BE2C (cell line): ENCODE measurements around the gene TXLNG.
"Not testable (repeated sequence)": the region's sequence is repeated elsewhere in the genome, so short reads cannot be mapped to it uniquely, and the experiment has no call there.

Source experiments
- DNase-seq: peaks from one replicate; pipeline ENCODE4 v3.0.0-alpha.2; 2020
- H3K27me3 ChIP-seq: fragments of 250-450 bp; sonication (Bioruptor Pico); 2 replicates; pipeline ENCODE4 v1.5.1; 2020; ENCODE audit warnings: mild to moderate bottlenecking
- H3K36me3 ChIP-seq: fragments of 250-450 bp; sonication (Bioruptor Pico); 2 replicates; pipeline ENCODE4 v1.5.1; 2020; ENCODE audit warnings: mild to moderate bottlenecking
- H3K4me1 ChIP-seq: fragments of 250-450 bp; sonication (Bioruptor Pico); 2 replicates; pipeline ENCODE4 v1.5.1; 2020
- H3K4me3 ChIP-seq: 2 replicates; pipeline ENCODE4 v1.5.1; 2011; ENCODE audit warnings: low read depth, low read length
- H3K9me3 ChIP-seq: fragments of 250-450 bp; sonication (Bioruptor Pico); 2 replicates; pipeline ENCODE4 v1.5.1; 2020
- TF ChIP-seq, protein P1 (sequence below): IDR thresholded peaks from 2 replicates; pipeline ENCODE4 v1.5.1; 2012; ENCODE audit warnings: mild to moderate bottlenecking, low read depth, low read length

The TXLNG gene

GRCh38 chrX:16770970-16771482 is 15.2 kb upstream of the TXLNG start:
- Histone ChIP-seq H3K36me3 (no peaks in the 10 kb centered on the region), H3K9me3 (no peaks in the 10 kb centered on the region), H3K4me3 (no peak overlapping the region), H3K27me3 (no peaks in the 10 kb centered on the region), H3K4me1 (peaks cover 7% of the 10 kb centered on the region)
- TF ChIP-seq, protein P1, sequence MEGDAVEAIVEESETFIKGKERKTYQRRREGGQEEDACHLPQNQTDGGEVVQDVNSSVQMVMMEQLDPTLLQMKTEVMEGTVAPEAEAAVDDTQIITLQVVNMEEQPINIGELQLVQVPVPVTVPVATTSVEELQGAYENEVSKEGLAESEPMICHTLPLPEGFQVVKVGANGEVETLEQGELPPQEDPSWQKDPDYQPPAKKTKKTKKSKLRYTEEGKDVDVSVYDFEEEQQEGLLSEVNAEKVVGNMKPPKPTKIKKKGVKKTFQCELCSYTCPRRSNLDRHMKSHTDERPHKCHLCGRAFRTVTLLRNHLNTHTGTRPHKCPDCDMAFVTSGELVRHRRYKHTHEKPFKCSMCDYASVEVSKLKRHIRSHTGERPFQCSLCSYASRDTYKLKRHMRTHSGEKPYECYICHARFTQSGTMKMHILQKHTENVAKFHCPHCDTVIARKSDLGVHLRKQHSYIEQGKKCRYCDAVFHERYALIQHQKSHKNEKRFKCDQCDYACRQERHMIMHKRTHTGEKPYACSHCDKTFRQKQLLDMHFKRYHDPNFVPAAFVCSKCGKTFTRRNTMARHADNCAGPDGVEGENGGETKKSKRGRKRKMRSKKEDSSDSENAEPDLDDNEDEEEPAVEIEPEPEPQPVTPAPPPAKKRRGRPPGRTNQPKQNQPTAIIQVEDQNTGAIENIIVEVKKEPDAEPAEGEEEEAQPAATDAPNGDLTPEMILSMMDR: no peak
- DNase-seq: no peak

DNA sequence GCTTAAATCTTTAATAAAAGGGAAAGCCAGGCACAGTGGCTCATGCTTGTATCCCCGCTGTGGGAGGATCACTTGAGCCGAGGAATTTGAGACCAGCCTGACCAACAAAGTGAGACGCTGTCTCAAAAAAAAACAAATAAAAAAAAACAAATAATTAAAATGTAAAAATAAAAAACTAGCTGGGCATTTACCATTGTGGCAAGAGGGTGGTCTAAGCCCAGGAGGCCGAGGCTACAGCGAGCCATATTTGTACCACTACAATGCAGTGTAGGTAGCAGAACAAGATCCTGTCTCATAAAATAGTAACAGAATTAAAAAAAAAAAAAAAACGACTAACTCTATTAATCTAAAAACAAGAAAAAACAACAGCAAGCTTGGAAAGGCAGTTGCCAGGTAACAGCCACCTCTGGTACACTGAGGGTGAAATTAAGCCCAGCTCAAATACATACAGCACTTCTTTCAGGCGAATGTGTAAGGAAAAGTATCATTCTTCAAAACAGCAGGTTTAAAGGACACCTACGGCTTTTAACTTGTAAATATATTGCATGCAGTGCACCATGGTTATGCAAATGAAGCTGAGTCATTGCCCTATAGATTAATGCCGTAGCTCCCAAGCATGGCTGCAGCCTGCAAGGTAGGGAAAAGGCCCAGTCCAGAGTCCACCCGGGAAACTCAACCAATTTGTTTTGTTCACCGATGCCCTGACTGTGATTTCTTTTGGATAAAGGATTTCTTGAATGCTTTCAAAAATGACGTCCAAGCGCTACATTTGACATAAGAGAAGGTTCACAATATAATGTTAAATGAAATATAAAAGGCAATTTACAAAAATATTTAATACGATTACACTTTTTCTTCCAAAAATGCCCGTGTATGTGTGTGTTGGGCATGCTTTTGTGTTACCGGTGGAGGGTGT is 14.5 kb upstream of the TXLNG start:
- peaks cover 7% of the 10 kb centered on the region for H3K4me1 ChIP-seq
- peak; percentile 58 for DNase-seq
- H3K9me3 ChIP-seq: no peaks in the 10 kb centered on the region
- no peaks in the 10 kb centered on the region for H3K36me3 ChIP-seq
- TF ChIP-seq, protein P1: no peak
- no peak overlapping the region for H3K4me3 ChIP-seq
- H3K27me3 ChIP-seq: no peaks in the 10 kb centered on the region

DNA sequence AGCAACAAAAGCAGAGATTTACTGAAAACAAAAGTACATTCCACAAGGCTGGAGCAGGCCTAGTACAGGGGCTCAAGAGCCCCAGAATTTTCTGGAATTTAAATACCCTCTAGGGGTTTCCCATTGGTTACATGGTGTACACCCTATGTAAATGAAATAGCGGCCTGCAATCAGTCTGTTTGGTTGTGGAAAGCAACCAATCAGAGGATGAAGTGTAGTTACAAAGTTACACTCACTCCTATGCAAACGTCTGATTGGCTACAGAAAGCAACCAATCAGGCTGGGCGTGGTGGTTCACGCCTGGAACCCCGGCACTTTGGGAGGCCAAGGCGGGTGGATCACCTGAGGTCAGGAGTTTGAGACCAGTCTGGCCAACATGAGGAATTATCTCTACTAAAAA is 13.8 kb upstream of the TXLNG start:
- Histone ChIP-seq H3K4me3 (no peak overlapping the region), H3K27me3 (no peaks in the 10 kb centered on the region), H3K4me1 (peaks cover 7% of the 10 kb centered on the region), H3K36me3 (no peaks in the 10 kb centered on the region), H3K9me3 (no peaks in the 10 kb centered on the region)
- TF ChIP-seq, protein P1: no peak
- peak; percentile 6 for DNase-seq

GRCh38 chrX:16774746-16775145 is 11.5 kb upstream of the TXLNG start:
- H3K4me1 ChIP-seq: peaks cover 7% of the 10 kb centered on the region
- no peaks in the 10 kb centered on the region for H3K27me3 ChIP-seq
- H3K4me3 ChIP-seq: no peak overlapping the region
- TF ChIP-seq, protein P1: no peak
- no peak for DNase-seq
- H3K9me3 ChIP-seq: no peaks in the 10 kb centered on the region
- no peaks in the 10 kb centered on the region for H3K36me3 ChIP-seq

GRCh38 chrX:16778545-16778944 is 7.7 kb upstream of the TXLNG start:
- TF ChIP-seq, protein P1: no peak
- no peaks in the 10 kb centered on the region for H3K9me3 ChIP-seq

DNA sequence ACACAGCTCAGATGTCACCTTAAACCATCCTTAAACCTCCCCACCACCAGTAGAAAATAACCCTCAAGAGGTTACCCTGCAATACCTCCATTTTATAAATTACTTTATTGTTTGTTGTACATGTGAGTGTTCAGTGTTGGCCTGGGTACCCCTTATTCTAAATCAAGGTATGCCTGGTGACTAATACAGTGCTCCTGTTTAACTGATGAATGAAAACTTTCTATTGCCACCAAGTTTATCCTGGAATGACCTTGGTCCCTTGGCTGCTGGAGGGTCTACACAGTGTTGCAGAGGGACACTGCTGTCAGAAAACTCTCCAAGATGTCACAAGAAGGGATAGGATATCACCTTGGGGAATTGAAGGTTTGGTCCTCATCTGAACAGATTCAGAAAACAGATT is 7.3 kb upstream of the TXLNG start:
- Histone ChIP-seq H3K36me3 (no peaks in the 10 kb centered on the region), H3K4me3 (no peak overlapping the region), H3K27me3 (no peaks in the 10 kb centered on the region), H3K9me3 (no peaks in the 10 kb centered on the region), H3K4me1 (no peaks in the 10 kb centered on the region)
- DNase-seq: no peak
- TF ChIP-seq, protein P1: no peak

More at GRCh38 chrX:16778545-16778944, 7.7 kb upstream of the TXLNG start:
- no peaks in the 10 kb centered on the region for H3K4me1 ChIP-seq
- H3K4me3 ChIP-seq: no peak overlapping the region
- no peaks in the 10 kb centered on the region for H3K36me3 ChIP-seq
- DNase-seq: no peak
- H3K27me3 ChIP-seq: no peaks in the 10 kb centered on the region

DNA sequence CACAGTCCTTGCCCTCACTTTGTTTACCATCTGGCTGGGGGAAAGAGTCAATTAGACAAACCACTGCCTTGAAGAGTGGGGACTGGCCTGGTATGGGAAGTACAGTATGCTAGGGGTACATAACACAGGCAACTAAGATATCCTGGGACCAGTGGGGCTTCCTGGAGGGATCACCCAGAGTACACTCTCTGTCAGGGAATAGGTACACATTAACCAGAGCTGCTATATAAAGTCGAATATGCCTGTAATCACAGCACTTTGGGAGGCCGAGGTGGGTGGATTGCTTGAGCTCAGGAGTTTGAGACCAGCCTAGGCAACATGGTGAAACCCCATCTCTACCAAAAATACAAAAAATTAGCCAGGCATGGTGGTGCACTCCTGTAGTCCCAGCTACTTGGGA is 6.5 kb upstream of the TXLNG start:
- not testable (repeated sequence) for H3K9me3 ChIP-seq, H3K27me3 ChIP-seq, H3K36me3 ChIP-seq, DNase-seq, H3K4me3 ChIP-seq, H3K4me1 ChIP-seq
